ENCODE results near the gene SPOCK3. TPM values are rescaled to one million over a fixed set of nuclear protein-coding genes. Genes with fewer than 3 reads are reported as not detected.
"Not testable (repeated sequence)": the region's sequence is repeated elsewhere in the genome, so short reads cannot be mapped to it uniquely, and the experiment has no call there.

Gene SPOCK3
- total RNA-seq, 1 donor from 2014 or later, result not detected

- DNase-seq (ENCODE audit: low read depth), result no peak
These were observed 407.1 kb downstream of the SPOCK3 start for GRCh38 chr4:166827167-166827566.

GRCh38 chr4:166823848-166824247 is 410.4 kb downstream of the SPOCK3 start:
- DNase-seq (ENCODE audit: low read depth), result no peak

- DNase-seq (ENCODE audit: low read depth), result no peak
These were observed 411.2 kb downstream of the SPOCK3 start for GRCh38 chr4:166823126-166823525.

GRCh38 chr4:166822386-166822785 is 411.9 kb downstream of the SPOCK3 start:
- no peak for DNase-seq (ENCODE audit: low read depth)

GRCh38 chr4:166816890-166817289 is 417.4 kb downstream of the SPOCK3 start:
- DNase-seq (ENCODE audit: low read depth), result no peak

- no peak for DNase-seq (ENCODE audit: low read depth)
These were observed 425.9 kb downstream of the SPOCK3 start for GRCh38 chr4:166808380-166808779.

- DNase-seq (ENCODE audit: low read depth), result no peak
These were observed 431.9 kb downstream of the SPOCK3 start for GRCh38 chr4:166802346-166802745.

- DNase-seq (ENCODE audit: low read depth), result no peak
These were observed 436.2 kb downstream of the SPOCK3 start for GRCh38 chr4:166798126-166798525.

- no peak for DNase-seq (ENCODE audit: low read depth)
These were observed 456.5 kb downstream of the SPOCK3 start for GRCh38 chr4:166777760-166778159.

- no peak for DNase-seq (ENCODE audit: low read depth)
These were observed 471.3 kb downstream of the SPOCK3 start for GRCh38 chr4:166763018-166763417.

GRCh38 chr4:166741742-166742141 is 492.6 kb downstream of the SPOCK3 start:
- DNase-seq (ENCODE audit: low read depth), result no peak

GRCh38 chr4:166739215-166739614 is 495.1 kb downstream of the SPOCK3 start:
- not testable (repeated sequence) for DNase-seq (ENCODE audit: low read depth)

GRCh38 chr4:166737430-166737829 is 496.9 kb downstream of the SPOCK3 start:
- no peak for DNase-seq (ENCODE audit: low read depth)

GRCh38 chr4:166735553-166735952 is 498.7 kb downstream of the SPOCK3 start:
- no peak for DNase-seq (ENCODE audit: low read depth)

- DNase-seq (ENCODE audit: low read depth), result no peak
These were observed 499.5 kb downstream of the SPOCK3 start for GRCh38 chr4:166734797-166735196.

GRCh38 chr4:166733686-166734085 is 500.6 kb downstream of the SPOCK3 start:
- DNase-seq (ENCODE audit: low read depth), result no peak

- no peak for DNase-seq (ENCODE audit: low read depth)
These were observed 507.5 kb downstream of the SPOCK3 start for GRCh38 chr4:166726832-166727231.

- DNase-seq (ENCODE audit: low read depth), result no peak
These were observed 509.9 kb downstream of the SPOCK3 start for GRCh38 chr4:166724369-166724768.

GRCh38 chr4:166723532-166724140 is 510.7 kb downstream of the SPOCK3 start:
- DNase-seq (ENCODE audit: low read depth), result no peak

- not testable (repeated sequence) for DNase-seq (ENCODE audit: low read depth)
These were observed 518.3 kb downstream of the SPOCK3 start for GRCh38 chr4:166715748-166716713.

- DNase-seq (ENCODE audit: low read depth), result no peak
These were observed 533.7 kb downstream of the SPOCK3 start for GRCh38 chr4:166700592-166700991.

GRCh38 chr4:166688835-166689234 is 545.5 kb downstream of the SPOCK3 start:
- no peak for DNase-seq (ENCODE audit: low read depth)
